Stimulated activated CD8-positive, alpha-beta memory T cell treated with anti-CD3 and anti-CD28 coated beads, Interleukin-4, amount 100 ng/mL, for 4 hours (primary cell): ENCODE data around the gene RTN4.
A peak's percentile ranks its signal among the peaks of the same experiment; 100 is the strongest.
"Not testable (repeated sequence)": the region's sequence is repeated elsewhere in the genome, so short reads cannot be mapped to it uniquely, and the experiment has no call there.

Experiments used
- DNase-seq, 2 donors: peaks; one replicate each; pipeline ENCODE4 v3.0.0-alpha.2; 2020; ENCODE audit warnings: low read depth in 2 of 2, low spot score in 1 of 2

RTN4 gene

DNA sequence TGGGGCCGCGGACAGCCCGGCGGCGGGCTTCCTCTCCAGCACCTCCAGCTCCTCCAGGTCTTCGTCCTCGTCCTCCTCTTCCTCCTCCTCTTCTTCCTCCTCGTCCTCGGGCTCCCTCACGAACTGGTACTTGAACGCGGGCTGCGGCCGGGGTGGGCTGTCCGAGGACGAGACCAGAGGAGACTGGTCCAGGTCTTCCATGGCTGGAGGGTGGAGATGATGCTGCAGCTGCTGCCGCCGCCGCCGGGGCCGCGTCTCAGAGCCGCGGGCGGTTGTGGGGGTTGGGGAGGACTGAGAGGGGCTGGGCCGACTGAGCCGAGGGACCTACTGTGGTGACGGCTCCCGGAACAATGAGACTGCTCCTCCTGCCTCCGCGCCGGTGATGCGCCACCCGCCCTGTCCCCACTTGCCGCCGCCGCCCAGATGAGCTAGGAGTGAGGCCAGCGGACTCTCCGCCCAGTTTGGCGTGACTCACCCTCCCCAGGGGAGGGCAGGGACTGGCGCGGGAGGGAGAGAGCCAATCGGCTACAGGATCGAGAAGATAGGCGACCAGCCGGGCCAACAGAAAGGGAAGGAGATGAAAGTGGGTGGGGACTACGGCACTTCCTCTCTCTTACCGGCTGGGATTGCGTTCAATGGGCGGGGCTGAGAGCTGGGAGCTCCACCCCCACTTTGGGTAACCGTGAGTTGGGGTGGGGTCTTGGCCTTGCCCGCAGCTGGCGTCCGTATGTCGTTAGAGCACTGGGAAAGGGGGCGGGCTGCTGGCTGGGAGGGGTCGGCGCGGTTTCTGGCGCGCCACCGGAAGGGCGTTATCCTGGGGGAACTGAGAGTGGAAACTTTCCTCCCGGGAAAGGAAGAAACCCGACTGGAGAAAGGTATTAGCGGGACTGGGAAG lies at the start of gene RTN4:
TSS of gene RTN4 (minus strand) at position 352 of the 895 bp plus-strand sequence. CDS start at position 201, 151 bp downstream.
- peak; percentile 92 to 97 for DNase-seq

- no peak for DNase-seq
These were observed 49.2 kb upstream of the RTN4 start for GRCh38 chr2:55099493-55099877.

DNA sequence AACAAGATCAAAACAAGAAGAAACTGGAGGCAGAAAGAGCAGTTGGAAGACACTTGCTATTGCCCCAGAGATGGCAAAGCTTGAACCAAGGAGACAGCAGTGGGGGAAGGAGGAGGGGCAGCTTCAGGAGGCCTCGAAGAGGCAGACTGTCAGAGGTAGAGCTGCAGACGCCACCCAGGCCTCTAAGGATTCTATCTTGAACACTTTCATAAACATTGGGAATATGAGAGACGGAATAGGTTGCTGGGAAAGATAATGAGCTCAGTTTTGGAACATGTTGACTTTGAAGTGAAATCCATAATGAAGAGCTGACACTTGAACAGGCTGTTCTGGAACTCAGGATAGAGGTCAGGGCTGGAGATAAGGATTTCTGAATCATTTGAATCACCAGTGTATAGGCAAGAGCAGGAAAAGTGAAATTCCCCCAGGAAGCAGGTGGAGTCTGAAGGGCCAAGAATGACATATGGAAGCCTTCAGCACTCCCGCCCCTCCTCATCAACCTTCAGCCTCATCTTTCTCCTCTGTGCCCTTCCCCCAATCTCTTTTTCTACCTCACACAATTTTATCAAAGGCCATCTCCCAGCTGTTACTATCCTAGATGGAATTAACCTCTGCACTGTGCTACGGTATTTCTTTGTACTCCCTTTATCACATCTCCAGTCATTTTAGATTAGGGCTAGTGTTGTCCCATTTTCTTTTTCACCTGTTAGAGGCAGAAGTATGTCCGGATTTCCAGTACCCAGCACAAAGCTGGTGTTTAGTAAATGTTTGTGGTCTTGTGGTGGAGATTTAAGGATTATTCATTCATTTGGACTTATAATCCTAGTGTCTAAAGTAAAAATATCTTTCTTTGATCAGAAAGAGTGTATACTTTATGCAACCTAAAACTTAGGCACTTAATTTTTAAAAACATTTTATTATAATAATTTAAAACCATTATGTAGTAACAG lies 47.5 kb upstream of the RTN4 start:
- DNase-seq, result no peak

DNA sequence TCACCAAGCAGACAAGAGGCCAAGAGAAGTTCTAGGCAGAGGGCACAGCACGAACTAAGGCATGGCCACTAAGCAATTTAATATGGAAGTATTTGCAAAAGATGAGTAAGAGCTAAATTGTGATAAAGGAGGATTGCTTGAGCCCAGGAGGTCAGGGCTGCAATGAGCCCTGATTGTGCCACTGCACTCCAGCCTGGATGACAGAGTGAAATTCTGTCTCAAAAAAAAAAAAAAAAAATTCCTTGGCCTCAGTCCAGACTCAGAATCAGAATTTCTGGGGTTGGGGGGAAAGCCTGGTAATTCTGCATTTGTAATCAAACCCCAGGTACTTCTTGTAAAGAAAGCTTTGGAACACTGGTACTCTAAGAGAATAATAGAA lies 46.8 kb upstream of the RTN4 start:
- DNase-seq, result no peak

DNA sequence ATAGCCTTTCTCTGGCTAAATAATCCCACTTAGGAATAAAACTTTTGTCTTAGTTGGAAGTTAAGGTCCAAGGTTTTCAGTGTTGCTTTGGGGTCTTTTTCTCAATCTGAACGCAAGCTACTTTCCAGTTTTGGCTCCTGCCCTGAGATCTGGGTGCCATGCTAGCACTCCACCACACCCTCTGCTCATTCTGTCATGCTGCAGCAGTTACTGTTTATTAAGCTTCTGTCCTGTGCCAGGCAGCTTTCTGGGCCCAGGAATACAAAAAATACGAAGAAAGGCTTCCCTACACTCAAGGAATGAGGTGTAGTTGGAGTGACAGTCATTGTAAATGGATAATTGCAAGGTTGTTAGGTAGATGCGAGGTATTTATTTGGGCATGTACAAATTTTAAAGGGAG lies 46.3 kb upstream of the RTN4 start:
- DNase-seq, result no peak

DNA sequence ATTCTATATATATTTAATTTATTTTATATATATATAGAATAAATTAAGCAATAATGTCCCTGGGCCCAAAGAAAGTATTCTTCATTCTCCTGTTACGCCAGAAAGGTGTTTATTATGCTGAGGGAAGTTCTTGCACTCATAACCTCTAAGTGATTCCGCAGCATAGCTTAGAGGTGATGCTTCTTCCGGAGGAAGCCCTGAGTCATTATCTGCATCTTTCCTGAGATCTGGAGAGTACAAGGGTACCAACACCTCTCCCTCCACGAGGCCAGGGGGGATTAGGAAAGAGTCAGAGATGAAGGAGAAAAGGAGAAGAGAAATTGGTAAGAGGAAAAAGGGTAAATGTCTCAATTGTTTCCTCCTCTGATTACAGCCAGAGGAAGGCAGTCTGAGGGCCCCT lies 43.1 kb upstream of the RTN4 start:
- no peak for DNase-seq

- DNase-seq, result no peak
These were observed 42.2 kb upstream of the RTN4 start for GRCh38 chr2:55092439-55092838.

- DNase-seq, result not testable (repeated sequence)
These were observed 41.4 kb upstream of the RTN4 start for GRCh38 chr2:55091681-55092080.

DNA sequence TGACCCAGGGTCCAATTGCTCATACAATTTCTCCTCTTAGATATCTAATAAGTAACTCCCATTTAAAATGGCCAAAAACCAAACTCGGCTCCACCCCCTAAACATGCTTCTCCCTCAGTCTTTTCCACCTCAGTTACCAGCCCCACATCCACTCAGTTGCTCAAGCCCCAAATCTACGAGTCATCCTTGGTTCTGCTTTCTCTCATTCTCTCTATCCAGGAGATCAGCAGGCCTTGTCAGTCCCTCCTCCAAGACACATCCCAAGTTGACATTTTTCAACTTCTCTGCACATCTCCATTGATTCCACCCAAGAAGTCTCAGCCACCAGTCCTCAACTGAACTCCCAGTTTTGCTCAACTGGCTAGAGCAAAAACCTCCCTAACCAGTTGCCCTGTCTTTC lies 40.5 kb upstream of the RTN4 start:
- no peak for DNase-seq

DNA sequence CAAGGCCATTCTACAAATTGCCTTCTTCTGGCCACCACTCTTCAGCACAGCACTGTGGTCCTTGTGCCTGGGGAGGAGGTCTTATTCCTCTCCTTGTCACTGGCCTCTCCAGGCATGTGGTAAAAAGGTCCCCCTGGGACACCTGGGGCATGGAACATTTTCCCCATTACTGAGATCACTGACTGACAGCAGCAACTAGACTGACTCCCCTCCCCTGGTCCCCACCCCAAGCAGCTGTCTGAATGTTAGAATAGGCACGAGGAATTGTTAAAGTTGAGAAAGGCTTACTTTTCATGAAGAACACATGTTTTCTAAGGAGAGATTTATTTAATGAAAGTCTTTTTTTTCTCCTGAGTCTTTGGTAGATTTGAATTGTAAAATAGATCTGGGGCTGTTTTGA lies 39.5 kb upstream of the RTN4 start:
- DNase-seq, result no peak

GRCh38 chr2:55088400-55088799 lies 38.1 kb upstream of the RTN4 start:
- DNase-seq, result no peak

GRCh38 chr2:55087936-55088335 lies 37.7 kb upstream of the RTN4 start:
- no peak for DNase-seq

- no peak for DNase-seq
These were observed 37.2 kb upstream of the RTN4 start for GRCh38 chr2:55087501-55087900.

DNA sequence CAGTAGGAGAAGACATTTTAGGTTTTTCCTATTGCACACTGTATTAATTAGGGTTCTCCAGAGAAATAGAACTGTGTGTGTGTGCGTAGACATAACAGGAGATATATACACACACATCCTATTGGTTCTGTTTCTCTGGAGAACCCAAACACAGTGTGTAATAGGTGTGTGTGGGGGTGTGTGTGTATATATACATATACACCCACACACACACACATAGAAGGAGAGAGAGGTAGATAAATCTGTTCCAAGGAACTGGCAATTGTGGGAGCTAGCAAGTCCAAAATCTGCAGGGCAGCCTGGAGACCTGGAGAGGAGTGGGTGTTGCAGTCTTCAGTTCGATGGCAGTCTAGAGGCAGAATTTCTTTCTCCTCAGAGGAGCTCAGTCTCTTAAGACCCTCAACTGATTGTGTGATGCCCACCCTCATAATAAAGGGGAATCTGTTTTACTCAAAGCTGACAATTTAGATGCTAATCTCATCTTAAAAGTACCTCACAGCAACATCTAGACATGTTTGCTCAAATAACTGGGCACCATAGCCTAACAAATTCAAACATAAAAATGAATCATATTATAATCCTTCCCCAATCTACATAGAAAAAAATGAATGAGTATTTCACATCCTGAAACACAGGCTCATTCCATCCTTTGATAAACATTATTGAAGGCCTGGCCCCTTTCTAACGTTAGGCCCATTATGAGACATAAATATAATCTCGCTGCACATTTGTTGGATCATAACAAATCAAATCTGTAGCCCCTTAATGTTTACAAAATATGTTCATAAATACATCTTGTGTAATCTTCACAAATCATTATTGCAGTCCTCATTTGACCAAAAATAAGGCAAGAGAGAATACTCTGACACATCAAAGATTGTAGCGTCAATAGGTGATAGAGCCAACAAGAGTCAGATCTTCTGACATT lies 35.1 kb upstream of the RTN4 start:
- DNase-seq, result no peak

GRCh38 chr2:55084641-55085040 lies 34.4 kb upstream of the RTN4 start:
- no peak for DNase-seq

DNA sequence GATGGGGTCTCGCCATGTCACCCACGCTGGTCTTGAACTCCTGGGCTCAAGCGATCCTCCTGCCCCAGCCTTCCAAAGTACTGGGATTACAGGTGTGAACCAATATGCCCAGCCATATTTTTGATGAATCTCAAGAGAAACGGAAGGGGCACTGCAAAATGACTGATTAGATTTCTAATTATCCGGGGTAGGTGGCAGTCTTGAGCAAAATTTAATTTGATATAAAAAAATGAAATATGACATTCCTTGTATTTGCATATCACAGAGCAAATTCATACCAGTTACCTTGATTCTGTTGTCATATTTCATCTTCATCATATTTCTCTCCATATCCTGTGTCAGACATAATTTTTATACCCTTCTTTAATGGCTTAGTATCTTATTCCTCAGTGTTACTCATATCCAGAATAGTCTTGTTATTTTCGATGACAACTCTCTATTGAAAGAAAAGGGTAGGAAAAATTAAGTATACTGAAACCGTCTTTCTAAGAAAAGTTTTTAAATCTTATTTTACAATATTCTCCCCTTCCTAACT lies 30.0 kb upstream of the RTN4 start:
- no peak for DNase-seq

DNA sequence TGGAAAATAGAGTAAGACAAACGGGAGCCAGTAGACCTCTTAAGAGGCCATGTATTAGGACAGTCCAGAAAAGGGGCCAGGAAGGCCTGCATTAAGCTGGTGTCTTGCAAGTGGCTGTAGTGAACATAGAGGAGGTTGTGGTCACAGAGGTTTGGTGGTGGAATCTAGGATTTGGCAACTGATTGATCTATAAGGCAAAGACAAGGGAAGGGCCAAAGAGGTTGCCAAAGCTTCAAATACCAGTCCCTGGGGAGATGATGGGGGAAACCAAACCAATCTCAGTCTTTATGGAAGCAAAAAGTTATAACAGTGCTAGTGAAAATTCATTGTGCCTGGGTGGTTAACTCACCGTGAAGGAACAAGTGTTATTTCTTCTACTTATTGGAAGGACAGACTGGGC lies 28.7 kb upstream of the RTN4 start:
- no peak for DNase-seq

GRCh38 chr2:55076721-55077120 lies 26.5 kb upstream of the RTN4 start:
- DNase-seq, result no peak

DNA sequence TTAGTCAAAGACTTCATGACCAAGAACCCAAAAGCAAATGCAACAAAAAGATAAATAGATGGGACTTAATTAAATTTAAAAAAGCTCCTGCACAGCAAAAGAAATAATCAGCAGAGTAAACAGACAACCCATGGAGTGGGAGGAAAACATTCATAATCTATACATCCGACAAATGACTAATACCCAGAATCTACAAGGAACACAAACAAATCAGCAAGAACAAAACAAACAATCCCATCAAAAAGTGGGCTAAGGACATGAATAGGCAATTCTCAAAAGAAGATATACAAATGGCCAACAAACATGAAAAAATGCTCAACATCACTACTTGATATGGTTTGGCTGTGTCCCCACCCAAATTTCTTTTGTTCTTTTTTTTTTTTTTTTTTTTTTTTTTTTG lies 25.8 kb upstream of the RTN4 start:
- not testable (repeated sequence) for DNase-seq
